Measurements from ENCODE around the gene THRA.

Gene THRA

GRCh38 chr17:40100669-40101366 is 38.1 kb downstream of the THRA start:
- TF ChIP-seq GATA2 (IDR thresholded peaks at IDR 0.05; ENCODE audit: low read depth, low read length) (no peak), GATA3 (IDR thresholded peaks at IDR 0.05; ENCODE audit: low read depth, low read length) (no peak)

GRCh38 chr17:40101367-40102210 is 38.8 kb downstream of the THRA start:
- TF ChIP-seq GATA2 (IDR thresholded peaks at IDR 0.05; ENCODE audit: low read depth, low read length), result no peak
- TF ChIP-seq GATA3 (IDR thresholded peaks at IDR 0.05; ENCODE audit: low read depth, low read length), result no peak

DNA sequence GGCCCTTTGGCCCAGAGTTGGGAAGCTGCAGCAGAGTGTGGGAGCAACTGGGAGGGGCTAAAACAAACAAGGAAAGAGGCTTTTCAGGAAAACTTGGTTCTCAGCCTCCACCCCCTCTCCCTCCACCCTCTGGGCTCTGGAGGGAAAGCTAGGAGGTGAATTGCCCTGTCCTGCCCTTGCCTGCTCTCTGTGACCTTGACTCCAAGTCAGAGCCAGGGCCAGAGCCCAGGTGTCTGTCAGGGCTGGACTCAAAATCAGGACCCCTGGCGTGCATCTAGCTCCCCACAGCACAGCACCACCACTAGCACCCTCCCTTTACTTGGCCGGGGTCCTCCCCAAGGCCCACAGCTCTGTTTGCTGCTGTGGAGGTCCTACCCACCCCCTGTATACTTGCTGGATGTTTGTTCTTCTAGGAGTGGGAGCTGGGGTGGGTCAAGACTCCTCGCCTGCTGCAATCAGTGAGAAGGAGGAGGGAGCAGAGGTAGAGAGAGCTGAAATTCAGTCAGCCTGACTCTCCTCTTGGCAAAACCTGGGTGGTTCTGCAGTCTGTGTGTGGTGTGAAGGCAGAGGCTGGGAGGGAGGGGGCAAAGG is 40.4 kb downstream of the THRA start:
- no peak for TF ChIP-seq GATA3 (IDR thresholded peaks at IDR 0.05; ENCODE audit: low read depth, low read length)
- TF ChIP-seq GATA2 (IDR thresholded peaks at IDR 0.05; ENCODE audit: low read depth, low read length), result no peak

GRCh38 chr17:40103688-40104087 is 40.9 kb downstream of the THRA start:
- TF ChIP-seq GATA2 (IDR thresholded peaks at IDR 0.05; ENCODE audit: low read depth, low read length), result no peak
- TF ChIP-seq GATA3 (IDR thresholded peaks at IDR 0.05; ENCODE audit: low read depth, low read length), result no peak

DNA sequence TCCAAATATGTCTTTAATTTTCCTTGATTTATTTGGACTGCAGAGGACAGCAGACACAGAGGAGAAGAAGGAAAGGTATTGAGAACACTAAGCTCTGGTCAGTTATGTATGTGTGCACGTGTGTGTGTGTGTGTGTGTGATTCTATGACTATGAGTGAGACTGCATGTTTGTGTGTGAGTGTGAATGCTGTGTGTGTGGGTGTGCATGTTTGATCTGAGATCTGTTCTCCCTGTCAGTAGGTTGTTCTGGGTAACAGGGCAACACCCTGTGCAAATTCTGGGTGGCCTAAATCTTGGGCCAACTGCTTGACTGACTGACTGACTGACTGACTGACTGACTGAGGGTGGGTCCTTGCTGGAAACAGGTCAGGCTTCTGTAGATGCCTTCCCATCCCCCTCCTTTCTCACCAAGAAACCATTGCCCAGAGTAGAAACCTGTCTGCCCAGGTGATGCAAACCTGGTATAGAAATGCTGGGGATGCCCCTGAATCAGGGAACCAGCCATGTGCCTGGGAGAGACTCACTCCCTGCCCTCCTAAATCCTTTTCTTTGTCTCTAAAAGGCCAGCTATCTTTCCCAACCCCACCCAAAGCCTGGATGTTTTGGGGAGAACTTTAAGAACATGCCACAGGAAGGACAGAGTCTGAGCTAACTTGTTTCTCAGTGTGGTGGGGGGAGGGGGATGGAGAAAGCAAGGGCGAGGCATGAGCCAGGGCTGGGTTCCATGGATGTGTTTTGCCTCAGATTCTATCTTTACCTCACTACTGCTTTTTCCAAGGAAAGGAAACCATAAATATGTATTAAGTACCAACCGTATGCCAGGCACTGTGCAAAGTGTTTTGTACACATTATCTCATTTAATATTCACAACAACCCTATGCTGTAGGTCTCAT is 42.1 kb downstream of the THRA start:
- no peak for TF ChIP-seq GATA2 (IDR thresholded peaks at IDR 0.05; ENCODE audit: low read depth, low read length)
- no peak for TF ChIP-seq GATA3 (IDR thresholded peaks at IDR 0.05; ENCODE audit: low read depth, low read length)

DNA sequence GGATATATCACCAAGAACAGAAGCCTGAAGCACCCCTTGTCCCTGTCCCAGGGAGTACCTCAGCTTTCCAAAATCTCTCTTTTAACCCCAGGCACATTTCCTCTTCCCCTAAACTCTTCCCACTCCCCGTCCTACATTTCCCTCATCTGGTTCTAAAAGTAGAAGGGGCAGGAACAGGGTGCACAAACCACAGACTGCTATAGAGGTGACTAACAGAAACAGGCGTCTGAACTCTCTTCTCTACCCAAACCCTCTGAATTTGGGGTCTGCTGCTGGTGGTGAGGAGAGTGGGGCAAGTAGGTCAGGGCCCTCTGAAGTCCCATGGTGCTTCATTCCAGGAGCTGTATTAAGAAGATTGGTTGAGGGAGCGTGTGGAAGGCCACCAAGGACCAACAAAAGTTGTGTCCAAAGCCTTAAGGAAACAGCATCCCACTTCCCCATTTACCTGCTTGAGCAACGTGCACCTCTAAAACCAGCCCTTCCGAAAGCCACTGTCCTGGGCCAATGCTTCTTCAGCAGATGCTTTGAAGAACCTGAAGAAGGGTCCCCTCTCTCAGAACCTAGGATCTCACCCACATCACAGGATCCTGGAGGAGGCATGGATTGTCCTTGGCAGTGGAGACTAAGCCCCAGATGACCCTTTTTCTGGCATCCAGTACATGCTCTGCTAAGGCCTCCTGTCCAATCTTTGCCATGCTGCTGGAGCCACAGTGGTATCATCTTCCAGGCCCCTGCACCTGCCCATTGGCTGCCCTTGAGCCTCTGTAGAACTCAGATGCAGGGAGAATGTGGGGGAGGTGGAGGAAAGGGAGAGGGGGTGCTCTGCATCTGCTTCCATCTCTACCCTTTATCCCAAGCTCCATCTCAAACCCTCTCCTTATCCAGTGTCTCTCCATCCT is 43.3 kb downstream of the THRA start:
- TF ChIP-seq GATA3 (IDR thresholded peaks at IDR 0.05; ENCODE audit: low read depth, low read length), result no peak
- no peak for TF ChIP-seq GATA2 (IDR thresholded peaks at IDR 0.05; ENCODE audit: low read depth, low read length)

DNA sequence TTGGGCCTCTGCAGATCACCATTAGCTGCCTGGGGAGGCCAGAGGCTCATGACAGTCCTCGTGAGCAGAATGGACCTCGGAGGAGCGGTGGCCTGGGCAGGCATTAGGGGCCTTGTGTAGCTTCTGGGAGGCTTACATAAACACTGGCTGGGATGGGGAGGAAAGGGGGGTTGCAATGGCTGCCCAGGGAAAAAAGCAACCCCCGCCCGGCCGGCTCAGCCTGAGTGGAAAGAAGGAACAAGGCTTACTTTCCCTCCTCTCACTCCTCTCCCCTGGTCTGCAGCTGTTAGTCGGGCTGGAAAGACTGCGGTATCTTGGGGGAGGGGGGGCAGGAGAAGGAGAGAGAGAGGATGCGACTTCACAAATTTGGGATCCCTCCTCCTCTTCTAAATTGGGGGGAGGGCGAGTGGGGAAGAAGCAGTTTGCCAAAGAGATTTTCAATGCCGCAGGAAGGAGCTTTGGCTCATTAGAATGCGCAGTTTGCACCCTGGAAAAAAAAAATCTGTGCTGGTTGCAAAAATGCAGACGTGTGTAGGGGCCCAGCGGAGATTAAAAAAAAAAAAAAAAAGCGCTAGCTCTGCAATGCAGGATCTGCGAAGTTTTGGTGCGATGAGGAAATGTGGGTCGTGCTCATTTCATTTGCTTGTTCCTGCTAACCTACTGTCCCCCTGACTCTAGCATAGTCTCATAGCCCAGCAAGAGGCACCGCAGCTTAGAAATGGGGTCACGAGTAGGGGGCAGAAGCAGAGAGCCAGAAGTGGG is 44.2 kb downstream of the THRA start:
- no peak for TF ChIP-seq GATA2 (IDR thresholded peaks at IDR 0.05; ENCODE audit: low read depth, low read length)
- TF ChIP-seq GATA3 (IDR thresholded peaks at IDR 0.05; ENCODE audit: low read depth, low read length), result no peak

DNA sequence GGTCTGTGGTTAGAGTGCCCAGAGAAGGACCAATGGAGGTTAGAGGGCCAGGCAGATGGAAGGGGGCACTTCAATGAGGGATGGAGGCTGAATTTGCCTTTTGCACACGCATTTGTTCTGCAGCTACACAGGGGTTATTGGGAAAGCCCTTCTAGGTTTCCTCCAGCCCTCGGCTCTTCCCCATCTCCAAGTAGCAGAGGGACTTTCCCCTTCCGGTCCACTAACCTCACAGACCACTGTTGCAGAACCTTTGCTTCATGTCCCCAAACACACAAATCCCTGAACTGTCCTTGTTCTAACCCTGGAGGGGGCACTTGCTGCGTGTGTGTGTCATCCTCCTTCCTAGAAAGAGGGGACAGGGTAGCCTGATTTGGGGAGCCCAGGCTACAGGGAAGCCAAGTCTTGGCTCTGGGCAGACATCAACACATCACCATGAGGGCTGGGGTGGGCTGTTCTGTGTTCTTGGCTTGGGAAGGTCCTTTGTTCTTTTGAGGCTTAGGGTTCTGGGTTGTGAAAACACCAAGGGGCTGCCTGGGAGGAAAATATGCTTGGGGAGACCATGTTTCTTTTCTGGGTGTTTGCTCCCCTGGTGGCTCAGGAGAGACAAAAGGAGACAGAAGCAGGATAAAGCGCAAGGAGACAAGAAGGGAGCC is 44.9 kb downstream of the THRA start:
- no peak for TF ChIP-seq GATA3 (IDR thresholded peaks at IDR 0.05; ENCODE audit: low read depth, low read length)
- no peak for TF ChIP-seq GATA2 (IDR thresholded peaks at IDR 0.05; ENCODE audit: low read depth, low read length)

DNA sequence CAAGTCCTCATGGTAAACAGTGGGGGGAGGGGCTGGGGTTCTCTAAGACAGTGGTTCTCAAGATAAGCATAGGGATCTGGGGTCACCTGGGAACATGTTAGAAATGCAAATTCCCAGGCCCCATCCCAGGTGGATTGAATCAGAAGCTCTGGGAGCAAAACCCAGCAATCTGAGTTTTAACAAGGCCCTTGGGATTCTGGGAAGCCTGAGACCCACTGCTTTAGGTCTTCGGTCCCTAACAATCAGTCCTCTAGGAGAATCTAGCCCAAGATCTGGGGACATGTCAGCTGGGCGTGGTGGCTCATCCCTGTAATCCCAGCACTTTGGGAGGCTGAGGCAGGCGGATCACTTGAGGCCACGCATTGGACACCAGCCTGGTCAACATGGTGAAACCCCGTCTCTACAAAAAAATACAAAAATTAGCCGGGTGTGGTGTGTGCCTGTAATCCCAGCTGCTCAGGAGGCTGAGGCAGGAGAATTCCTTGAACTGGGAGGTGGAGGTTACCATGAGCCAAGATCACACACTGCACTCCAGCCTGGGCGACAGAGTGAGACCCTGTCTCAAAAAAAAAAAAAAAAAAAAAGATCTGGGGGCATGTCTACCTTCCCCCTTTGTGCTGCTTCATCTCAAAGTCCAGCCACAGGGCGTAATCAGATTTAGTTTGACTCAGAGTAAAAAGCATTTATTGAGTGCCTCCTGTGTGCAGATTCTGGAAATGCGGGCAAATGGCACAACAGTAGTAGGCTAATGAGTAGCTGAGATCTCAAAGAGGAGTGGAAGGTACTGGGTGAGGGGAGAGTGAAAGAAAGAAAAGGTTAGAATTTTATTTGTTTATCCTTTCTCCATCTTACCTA is 46.4 kb downstream of the THRA start:
- TF ChIP-seq GATA3 (IDR thresholded peaks at IDR 0.05; ENCODE audit: low read depth, low read length) (no peak), GATA2 (IDR thresholded peaks at IDR 0.05; ENCODE audit: low read depth, low read length) (no peak)

DNA sequence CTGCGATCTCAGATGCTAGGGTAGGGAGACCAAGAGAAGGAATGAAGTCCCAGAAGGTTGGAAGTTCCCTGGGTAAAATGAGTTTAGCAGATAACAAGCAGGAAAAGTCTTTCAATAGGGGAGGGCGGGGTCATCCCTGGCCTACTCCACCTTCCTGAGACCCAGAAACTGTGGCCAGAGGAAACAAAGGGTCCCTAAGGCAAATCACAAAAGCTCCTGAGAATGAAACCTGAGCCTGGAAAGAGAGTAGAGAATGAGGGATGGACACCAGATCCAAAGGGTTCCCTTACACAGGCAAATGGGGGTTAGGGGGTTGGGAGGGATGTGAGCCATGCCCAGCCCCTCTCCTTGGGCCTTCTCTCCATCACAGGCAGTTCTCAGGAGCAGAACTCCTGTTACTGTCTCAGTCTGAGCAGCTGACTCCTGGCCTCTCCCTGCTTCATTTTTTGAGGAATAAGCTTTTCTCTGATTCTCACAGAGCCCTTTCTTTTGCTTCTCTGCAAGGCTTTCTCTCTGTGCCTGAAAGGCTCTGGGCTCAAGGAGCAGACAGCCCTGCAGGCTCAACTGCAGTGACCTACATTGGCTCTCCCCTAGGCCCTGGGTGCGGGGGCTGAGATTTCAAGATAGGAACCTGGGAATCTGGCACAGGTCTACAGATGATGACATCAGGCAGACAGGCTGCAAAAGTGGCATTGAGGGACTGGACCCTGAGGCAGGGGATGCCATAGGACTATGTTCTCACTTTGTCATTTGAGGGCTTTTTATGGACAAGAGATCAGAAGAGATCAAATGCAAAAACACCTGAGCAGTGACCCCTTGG is 47.5 kb downstream of the THRA start:
- peak; percentile 97 for TF ChIP-seq GATA2 (IDR thresholded peaks at IDR 0.05; ENCODE audit: low read depth, low read length)
- no peak; the same call in 1 of the 2 replicates for TF ChIP-seq GATA3 (IDR thresholded peaks at IDR 0.05; ENCODE audit: low read depth, low read length)
